CD4-positive, alpha-beta T cell treated with Interferon alpha-2 for 1 hour (primary cell): ENCODE measurements around the gene COL19A1.

Source experiments
- DNase-seq, 2 donors: peaks; one replicate each; pipeline ENCODE4 v3.0.0-alpha.2; 2020 to 2022

The COL19A1 gene

DNA sequence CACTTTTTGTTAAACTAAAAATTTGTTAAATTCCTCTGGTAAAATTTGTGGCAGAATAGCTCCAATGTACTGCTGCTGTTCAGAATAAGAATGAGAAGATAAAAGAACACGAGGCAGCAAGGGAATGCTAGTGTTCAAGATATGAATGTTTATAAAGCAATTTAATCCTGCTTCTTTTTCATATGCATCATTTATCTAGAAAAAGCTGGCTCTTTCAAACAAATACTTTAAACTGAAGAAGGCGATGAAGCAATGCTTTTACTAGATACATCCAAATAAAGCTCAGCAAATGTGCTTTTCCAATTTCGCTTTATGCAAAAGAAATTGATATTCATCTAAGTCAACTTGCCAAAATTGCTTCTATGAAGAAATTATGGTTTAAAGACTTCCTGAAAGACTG lies 370.0 kb downstream of the COL19A1 start:
- DNase-seq, result no peak

DNA sequence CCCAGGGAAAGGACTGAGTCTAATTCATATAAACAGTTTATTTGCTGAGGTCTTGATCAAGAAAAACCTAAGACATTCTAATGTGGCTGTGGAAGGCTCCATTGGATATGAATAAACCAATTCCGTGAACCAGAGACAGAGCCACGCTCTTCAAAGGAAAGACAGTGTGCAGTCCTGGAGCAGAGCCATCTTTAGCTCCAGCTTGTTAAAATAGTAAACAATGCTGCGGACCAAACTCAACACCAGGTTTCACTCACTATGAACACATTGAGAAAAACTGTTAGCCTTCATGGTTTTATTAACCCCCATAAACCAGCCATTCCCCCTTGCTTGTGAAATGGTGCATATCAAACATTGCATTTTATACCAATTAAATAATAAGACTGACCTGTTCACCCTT lies 374.7 kb downstream of the COL19A1 start:
- DNase-seq, result no peak

DNA sequence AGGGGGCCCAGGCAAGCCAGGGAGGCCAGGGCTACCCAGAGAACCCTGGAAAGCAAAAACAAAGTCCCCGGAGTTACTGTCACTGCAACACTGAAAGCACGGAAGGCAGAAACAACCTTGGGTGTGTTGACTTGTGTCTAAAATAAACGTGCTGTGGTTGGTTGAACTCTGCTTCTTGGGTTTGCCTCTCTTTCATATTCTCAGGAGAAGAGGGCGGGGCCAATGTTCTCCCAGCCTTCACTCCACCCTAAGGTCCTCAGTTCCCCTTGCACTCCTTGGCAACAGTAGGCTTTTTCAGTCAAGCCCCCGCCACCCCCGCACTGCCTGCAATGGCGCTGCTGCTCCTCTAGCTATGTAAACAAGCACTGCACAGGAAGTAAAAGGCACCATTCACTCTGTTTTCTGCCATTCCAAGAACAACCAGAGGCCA lies 375.6 kb downstream of the COL19A1 start:
- no peak for DNase-seq

DNA sequence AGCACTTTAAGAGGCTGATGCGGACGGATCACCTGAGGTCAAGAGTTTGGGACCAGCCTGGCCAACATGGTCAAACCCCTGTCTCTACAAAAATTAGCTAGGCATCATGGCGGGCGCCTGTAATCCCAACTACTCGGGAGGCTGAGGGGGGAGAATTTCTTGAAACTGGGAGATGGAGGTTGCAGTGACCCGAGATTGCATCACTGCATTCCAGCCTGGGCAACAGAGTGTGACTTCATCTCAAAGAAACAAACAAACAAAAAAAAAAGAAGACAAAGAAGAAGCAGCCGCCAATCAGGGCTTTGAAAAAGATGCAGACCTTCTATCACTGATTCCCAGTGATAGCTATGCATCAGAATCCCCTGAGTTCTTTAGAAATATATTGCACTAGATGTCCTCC lies 379.8 kb downstream of the COL19A1 start:
- no peak for DNase-seq

DNA sequence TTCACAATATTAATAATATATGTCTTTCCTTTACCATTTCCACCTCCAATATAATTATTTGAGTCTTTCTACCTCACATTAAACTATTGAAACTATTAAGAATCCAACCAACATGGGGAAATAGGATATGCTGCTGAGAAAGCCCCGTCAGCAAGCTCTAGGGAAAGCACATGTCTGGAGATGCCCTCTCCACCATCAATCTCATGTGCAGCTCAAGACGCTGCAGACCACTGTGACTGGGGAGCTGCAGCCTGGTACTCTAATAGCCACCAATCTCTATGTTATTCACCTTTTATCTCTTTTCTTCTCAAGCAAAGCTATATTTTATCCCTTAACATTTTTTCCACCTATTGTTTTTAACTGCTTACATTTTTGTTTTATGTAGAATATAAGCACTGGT lies 386.2 kb downstream of the COL19A1 start:
- no peak for DNase-seq

DNA sequence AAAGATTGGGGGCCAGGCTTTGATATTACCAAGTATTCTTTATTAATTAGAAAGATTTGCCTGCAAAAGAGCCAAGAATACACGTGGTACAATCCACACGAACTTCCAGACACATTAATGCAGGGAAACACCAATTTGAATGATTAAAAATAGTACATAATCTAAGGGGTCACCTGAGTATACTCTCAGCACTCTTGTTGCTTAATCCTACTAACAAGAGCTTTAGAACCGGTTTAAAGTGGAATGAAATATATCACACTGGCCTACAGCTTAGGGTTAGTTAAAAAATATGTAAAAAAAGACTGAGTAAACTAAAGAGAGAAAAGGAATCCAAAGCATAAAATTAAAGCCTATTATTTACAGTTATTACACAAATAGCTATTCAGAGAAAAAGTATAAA lies 387.6 kb downstream of the COL19A1 start:
- no peak for DNase-seq

DNA sequence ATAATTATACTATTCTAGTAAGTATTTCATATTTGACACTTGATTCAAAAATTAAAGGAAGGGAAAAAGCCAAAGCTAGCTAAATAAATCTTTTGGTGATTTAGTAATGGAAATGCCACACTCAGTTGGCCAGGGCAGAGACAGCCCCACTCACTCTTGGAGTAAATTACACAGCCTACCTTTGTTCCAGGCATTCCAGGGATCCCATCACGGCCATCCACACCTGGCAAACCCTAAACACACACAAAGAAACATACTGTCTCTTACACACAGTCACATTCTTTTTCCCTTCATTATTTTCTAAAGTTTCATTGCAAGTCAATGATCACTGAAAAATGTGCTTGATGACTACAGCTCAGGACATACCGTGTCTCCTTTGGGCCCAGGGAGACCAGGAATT lies 388.4 kb downstream of the COL19A1 start:
- DNase-seq, result no peak

DNA sequence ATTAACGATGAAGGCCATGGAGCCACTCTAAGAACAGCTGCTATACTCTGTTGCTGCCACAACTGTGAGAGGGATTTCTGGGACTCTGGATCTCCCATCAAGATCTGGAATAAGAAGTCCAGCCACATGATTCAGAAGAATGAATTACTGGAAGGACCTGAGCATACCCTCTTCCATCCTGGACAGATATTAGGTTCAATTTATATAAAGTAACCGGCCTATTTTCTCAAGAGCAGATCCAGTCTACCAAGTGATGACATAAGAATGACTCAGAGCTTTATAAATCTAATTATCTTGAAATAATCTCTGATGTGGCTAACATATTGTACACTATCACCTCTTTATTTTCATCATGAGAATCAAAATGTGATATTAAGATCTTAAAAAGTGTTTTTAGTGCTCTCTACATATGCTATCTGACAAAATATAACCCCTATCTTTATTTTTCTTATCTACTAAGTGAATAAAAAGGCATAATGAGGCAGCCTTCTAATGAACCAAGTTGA lies 391.5 kb downstream of the COL19A1 start:
- DNase-seq, result no peak

DNA sequence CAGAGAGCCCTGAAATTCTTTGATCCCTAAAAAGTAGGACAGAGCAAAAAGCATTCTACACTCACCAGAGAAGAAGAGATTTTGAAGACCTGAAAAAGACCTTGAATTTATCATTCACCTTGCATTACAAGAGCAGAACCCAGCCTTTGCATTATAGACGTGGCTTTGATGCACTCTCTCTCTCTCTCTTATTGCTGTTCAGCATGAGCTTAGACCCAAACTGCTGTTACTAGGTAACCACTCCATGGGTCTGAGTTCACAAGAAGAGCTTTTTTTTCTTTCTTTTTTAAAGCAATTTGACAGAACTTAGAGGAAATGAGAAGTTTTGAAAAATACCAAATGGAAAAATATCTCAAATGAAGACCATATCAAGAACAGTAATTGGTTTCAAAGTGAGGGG lies 392.1 kb downstream of the COL19A1 start:
- DNase-seq, result no peak
